Activated CD4-positive, alpha-beta memory T cell treated with anti-CD3 and anti-CD28 coated beads, Interleukin-2, amount 10 ng/mL, durations not matched to agents 7 days and 5 days (primary cell): ENCODE results near the gene TOPORS. TPM values are rescaled to one million over a fixed set of nuclear protein-coding genes. Genes with fewer than 3 reads are reported as not detected.

Experiments
- CTCF ChIA-PET: fragments of 350-600 bp; sonication (Branson Sonifier 250); formaldehyde crosslinking; loops from one replicate; lab custom pipeline; 2021; ENCODE audit warnings: antibody characterized with exemption, inconsistent platforms; lab: Charles Lee
- POLR2A ChIA-PET: fragments of 350-600 bp; sonication (Branson Sonifier 250); formaldehyde crosslinking; loops from one replicate; lab custom pipeline; 2021; ENCODE audit warnings: antibody characterized with exemption; lab: Charles Lee
- DNase-seq: peaks from one replicate; pipeline ENCODE4 v3.0.0-alpha.2; 2020
- H3K27ac Mint-ChIP-seq: one replicate; pipeline ENCODE4 v1.8.0; 2021; ENCODE audit warnings: mild to moderate bottlenecking, mixed read lengths
- H3K27me3 Mint-ChIP-seq: one replicate; pipeline ENCODE4 v1.8.0; 2021; ENCODE audit warnings: mixed read lengths
- H3K36me3 Mint-ChIP-seq: one replicate; pipeline ENCODE4 v1.8.0; 2021; ENCODE audit warnings: low read depth, mixed read lengths
- H3K4me1 Mint-ChIP-seq: one replicate; pipeline ENCODE4 v1.8.0; 2021; ENCODE audit warnings: mixed read lengths
- H3K4me3 Mint-ChIP-seq: one replicate; pipeline ENCODE4 v1.8.0; 2021; ENCODE audit warnings: mild to moderate bottlenecking, mixed read lengths
- H3K9me3 Mint-ChIP-seq: one replicate; pipeline ENCODE4 v1.8.0; 2021; ENCODE audit warnings: mixed read lengths
- total RNA-seq, 2 experiments: library from RNA; stranded (reverse); gene quantifications; one replicate each; pipeline ENCODE4 v1.2.3, GENCODE V29; 2021

The TOPORS gene
- total RNA-seq, 2 experiments from 2014 or later = 12.2 to 12.7 TPM

DNA sequence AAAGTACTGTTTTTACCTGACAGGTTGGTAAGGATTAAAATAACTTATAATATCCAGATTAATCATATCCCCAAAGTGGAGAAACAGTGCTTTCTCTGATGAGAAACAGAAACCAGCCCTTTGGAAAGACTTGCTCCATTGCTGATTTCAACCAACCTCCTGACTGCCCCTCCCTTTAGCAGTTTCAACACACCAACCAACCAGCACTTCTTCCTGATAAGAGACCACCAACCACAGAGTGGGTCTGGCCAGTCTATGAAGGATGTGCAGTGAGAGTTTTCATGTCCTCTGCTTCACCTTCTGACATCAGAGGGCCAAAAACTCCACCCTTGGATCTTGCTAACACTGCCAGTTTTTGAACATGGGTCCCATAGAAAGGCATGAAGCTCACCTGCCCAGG, 54.5 kb downstream of the TOPORS start:
- ChIA-PET POLR2A (no interaction called here), CTCF (interaction anchor here (1.3 kb wide), 1 partner anchor 10 kb away, joined by 5 read pairs; no protein-coding TSS in a partner anchor)
- Mint-ChIP-seq H3K36me3 (peaks cover 68% of the 10 kb centered on the region), H3K4me3 (no peak overlapping the region), H3K9me3 (no peaks in the 10 kb centered on the region), H3K27ac (no peak overlapping the region), H3K27me3 (no peaks in the 10 kb centered on the region), H3K4me1 (no peaks in the 10 kb centered on the region)
- DNase-seq = no peak

DNA sequence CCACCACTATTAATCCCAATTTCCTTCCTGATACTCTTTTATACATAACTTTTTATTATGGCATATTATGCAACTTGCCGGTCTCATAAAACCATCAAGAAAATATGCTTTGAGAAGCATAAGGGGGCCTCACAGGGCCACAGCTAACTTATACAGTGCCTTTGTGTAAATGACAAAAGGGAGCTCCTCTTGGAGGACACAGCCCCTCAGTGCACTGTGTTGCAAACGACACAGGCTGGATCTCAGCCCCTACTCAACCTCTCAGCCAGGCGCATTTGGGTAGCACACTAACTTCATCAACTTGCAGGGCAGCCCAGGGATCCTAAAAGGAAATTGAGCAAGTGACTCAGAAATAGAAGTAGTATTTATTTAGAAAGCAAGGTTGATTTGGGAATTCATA, 61.8 kb downstream of the TOPORS start:
- Mint-ChIP-seq H3K27ac (no peak overlapping the region), H3K27me3 (no peaks in the 10 kb centered on the region), H3K4me1 (no peaks in the 10 kb centered on the region), H3K4me3 (no peak overlapping the region), H3K36me3 (peaks cover 65% of the 10 kb centered on the region), H3K9me3 (no peaks in the 10 kb centered on the region)
- ChIA-PET POLR2A (no interaction called here), CTCF (no interaction called here)
- no peak for DNase-seq

Other genes starting within 250 kb of the TOPORS start
- 1 to 10 TPM; 6.4 to 6.6 TPM for gene ACO1, start 167.9 kb downstream of the TOPORS start, total RNA-seq
- 10 to 100 TPM; 32.4 to 33.7 TPM for gene RIGI, start 26.4 kb downstream of the TOPORS start, total RNA-seq
- 10 to 100 TPM; 27.3 to 30.1 TPM for gene SMIM27, start 259 bp downstream of the TOPORS start, total RNA-seq
- 10 to 100 TPM; 42.7 to 45.1 TPM for gene NDUFB6, start 20.6 kb upstream of the TOPORS start, total RNA-seq
- under 1 TPM in 1 of 2 experiments, not detected in 1; 0.05 TPM for gene TAF1L, start 83.1 kb upstream of the TOPORS start, total RNA-seq
- not detected for gene TMEM215, start 231.0 kb upstream of the TOPORS start, total RNA-seq